ENCODE data around the gene ZNF169.
"Not testable (repeated sequence)": the region's sequence is repeated elsewhere in the genome, so short reads cannot be mapped to it uniquely, and the experiment has no call there.

ZNF169 gene

DNA sequence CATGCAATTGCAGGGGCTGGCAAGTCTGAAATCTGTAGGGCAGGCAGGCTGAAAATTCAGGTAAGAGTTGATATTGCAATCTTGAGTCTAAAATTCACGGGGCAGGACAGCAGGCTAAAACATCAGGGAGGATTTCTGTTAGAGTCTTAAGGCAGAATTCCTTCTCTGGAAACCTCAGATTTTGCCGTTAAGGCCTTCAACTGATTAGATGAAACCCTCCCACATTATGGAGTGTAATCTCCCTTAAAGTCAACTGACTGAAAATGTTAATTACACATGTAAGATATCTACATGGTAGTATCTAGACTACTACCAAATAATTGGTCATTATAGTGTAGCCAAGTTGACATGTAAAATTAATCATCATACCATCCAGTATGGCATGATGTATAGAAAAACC lies 3.1 kb upstream of the ZNF169 start:
- DNase-seq, result no peak
- Histone ChIP-seq H3K36me3 (no peaks in the 10 kb centered on the region), H3K4me3 (ENCODE audit: low read depth, low read length) (no peak overlapping the region), H3K9me3 (ENCODE audit: severe bottlenecking) (no peaks in the 10 kb centered on the region), H3K27ac (no peak overlapping the region), H3K27me3 (ENCODE audit: insufficient read depth, low read depth, severe bottlenecking) (no peaks in the 10 kb centered on the region)
- TF ChIP-seq CTCF (IDR thresholded peaks at IDR 0.05; ENCODE audit: low read depth, low read length), result no peak

DNA sequence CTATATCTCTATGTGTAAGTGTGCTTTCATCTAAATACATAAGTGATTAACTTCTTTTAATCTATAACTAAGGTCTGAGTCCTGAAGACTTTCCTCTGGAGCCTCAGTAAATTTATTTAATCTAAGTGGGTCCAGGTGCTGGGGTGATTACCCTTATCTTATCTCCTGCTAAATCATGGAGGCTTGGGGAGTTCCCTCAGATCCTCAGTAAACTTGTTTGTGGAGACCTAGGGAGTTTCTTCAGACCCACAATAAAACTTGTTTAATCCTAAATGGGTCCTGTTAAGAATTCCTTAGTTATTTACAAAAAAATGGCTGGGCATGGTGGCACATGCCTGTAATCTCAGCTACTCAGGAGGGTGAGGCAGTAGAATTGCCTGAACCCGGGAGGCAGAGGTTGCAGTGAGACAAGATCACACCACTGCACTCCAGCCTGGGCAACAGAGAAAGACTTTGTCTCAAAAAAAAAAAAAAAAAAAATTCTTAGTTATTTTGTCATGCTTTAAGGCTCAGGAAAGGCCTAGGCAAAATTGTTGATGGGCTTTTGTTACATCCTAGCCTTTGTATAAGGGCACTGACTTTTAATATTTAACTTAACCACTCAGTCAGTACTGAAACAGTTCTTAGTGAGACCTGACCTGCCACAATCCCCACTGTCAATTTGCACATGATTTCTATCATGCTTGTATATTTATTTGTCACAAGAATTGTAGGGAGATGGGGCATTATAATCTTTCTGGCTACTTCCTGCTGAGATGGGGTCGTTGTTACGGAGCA lies 6.7 kb downstream of the ZNF169 start:
- DNase-seq; H3K9me3 ChIP-seq (ENCODE audit: severe bottlenecking); H3K36me3 ChIP-seq; H3K27ac ChIP-seq; H3K27me3 ChIP-seq (ENCODE audit: insufficient read depth, low read depth, severe bottlenecking); H3K4me3 ChIP-seq (ENCODE audit: low read depth, low read length): not testable (repeated sequence)

DNA sequence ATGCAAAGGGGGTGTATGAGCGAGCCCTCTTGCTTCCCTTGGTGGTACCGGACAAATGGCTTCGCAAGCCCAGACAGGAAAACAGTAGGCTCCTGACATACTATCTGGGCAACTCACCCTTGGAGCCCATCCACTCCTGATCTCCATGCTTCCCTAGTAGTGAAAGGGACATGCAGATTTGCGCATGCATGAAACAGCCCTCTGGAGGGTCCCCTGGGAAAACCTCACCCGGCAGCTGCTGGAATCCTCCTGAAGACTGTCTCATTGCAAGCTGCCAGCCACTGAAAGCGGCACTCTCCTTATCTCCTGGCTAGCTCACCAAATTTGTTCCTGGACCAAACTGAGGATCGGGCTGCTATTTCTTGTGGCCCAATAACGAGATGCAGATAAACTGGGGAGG lies 10.2 kb downstream of the ZNF169 start:
- DNase-seq, result no peak

DNA sequence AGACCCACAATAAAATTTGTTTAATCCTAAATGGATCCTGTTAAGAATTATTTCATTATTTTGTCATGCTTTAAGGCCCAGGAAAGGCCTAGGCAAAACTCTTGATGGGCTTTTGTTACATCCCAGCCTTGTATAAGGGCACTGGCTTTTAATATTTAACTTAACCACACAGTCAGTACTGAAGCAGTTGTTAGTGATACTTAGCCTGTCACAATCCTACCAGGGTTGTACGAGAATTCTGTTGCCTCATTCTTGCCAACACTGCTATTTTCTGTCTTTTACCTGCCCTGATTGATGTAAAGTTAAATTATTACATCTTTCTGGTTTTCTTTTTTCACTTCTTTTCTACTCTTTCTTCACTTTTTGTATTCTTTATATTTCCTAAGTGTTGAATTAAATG lies 10.9 kb downstream of the ZNF169 start:
- Histone ChIP-seq H3K4me3 (ENCODE audit: low read depth, low read length) (no peak overlapping the region), H3K27ac (no peak overlapping the region), H3K9me3 (ENCODE audit: severe bottlenecking) (peaks cover 7% of the 10 kb centered on the region), H3K27me3 (ENCODE audit: insufficient read depth, low read depth, severe bottlenecking) (no peaks in the 10 kb centered on the region), H3K36me3 (no peaks in the 10 kb centered on the region)
- TF ChIP-seq CTCF (IDR thresholded peaks at IDR 0.05; ENCODE audit: low read depth, low read length), result no peak
- no peak for DNase-seq

More for the DNA sequence above, 10.2 kb downstream of the ZNF169 start:
- Histone ChIP-seq H3K36me3 (no peaks in the 10 kb centered on the region; the same call in 1 of the 2 replicates), H3K9me3 (ENCODE audit: severe bottlenecking) (peaks cover 7% of the 10 kb centered on the region), H3K4me3 (ENCODE audit: low read depth, low read length) (no peak overlapping the region), H3K27ac (no peak overlapping the region), H3K27me3 (ENCODE audit: insufficient read depth, low read depth, severe bottlenecking) (no peaks in the 10 kb centered on the region)
- TF ChIP-seq CTCF (IDR thresholded peaks at IDR 0.05; ENCODE audit: low read depth, low read length), result no peak

DNA sequence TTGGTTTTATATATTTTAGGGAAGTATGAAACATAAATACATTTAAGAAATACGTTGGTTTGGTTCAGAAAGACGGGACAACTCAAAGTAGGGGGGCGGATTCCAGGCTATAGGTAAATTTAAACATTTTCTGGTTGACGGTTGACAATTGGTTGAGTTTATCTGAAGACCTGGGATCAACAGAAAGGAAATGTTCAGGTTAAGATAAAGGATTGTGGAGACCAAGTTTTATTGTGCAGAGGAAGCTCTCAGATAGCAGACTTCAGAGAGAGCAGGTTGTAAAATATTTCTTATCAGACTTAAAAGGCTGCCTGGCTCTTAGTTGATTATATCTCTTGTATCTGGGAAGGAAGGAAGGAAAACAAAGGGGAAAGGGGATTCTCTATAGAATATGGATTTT lies 17.9 kb downstream of the ZNF169 start:
- H3K4me3 ChIP-seq (ENCODE audit: low read depth, low read length); H3K27me3 ChIP-seq (ENCODE audit: insufficient read depth, low read depth, severe bottlenecking); H3K27ac ChIP-seq; H3K9me3 ChIP-seq (ENCODE audit: severe bottlenecking); DNase-seq: not testable (repeated sequence)
- peaks cover 15% of the 10 kb centered on the region for H3K36me3 ChIP-seq

- H3K36me3 ChIP-seq, result peaks cover 15% of the 10 kb centered on the region
- H3K4me3 ChIP-seq (ENCODE audit: low read depth, low read length), result no peak overlapping the region
- H3K27ac ChIP-seq, result no peak overlapping the region
- TF ChIP-seq CTCF (IDR thresholded peaks at IDR 0.05; ENCODE audit: low read depth, low read length), result no peak
- no peaks in the 10 kb centered on the region for H3K27me3 ChIP-seq (ENCODE audit: insufficient read depth, low read depth, severe bottlenecking)
- H3K9me3 ChIP-seq (ENCODE audit: severe bottlenecking), result peaks cover 7% of the 10 kb centered on the region
- no peak for DNase-seq
These were observed 18.9 kb downstream of the ZNF169 start for GRCh38 chr9:94277885-94278536.

All from WERI-Rb-1 (cell line).